Spleen (tissue), 11 donors: ENCODE data around the gene TMEM54. TPM values are rescaled to one million over a fixed set of nuclear protein-coding genes. Genes with fewer than 3 reads are reported as not detected.
"Not testable (repeated sequence)": the region's sequence is repeated elsewhere in the genome, so short reads cannot be mapped to it uniquely, and the experiment has no call there.

Experiments
- DNase-seq: peaks from one replicate; pipeline ENCODE4 v3.0.0-alpha.2; 2020
- H3K27ac ChIP-seq, 8 donors: fragments of 200-600 bp; sonication (generic) in 7 of 8; 1 replicate in 4 of 8; 2 replicates in 4 of 8; pipeline versions ENCODE4 v1.5.0 to v1.8.0; 2016 to 2021; ENCODE audit warnings: inconsistent platforms in 4 of 8, mild to moderate bottlenecking in 4 of 8, moderate library complexity in 1 of 8
- H3K27me3 ChIP-seq, 7 donors: fragments of 200-600 bp; sonication (generic) in 6 of 7; replicated peaks in 1 of 7; 1 replicate in 4 of 7; 2 replicates in 3 of 7; pipeline versions ENCODE4 v1.5.0 to v1.8.0; 2016 to 2021; ENCODE audit warnings: inconsistent platforms in 3 of 7, mild to moderate bottlenecking in 1 of 7
- H3K36me3 ChIP-seq, 6 donors: fragments of 200-600 bp; sonication (generic) in 5 of 6; 1 replicate in 4 of 6; 2 replicates in 2 of 6; pipeline versions ENCODE4 v1.5.0 to v1.8.0; 2016 to 2021; ENCODE audit warnings: inconsistent platforms in 2 of 6
- H3K4me1 ChIP-seq, 6 donors: fragments of 200-600 bp; sonication (generic) in 5 of 6; 1 replicate in 3 of 6; 2 replicates in 3 of 6; pipeline versions ENCODE4 v1.5.0 to v1.8.0; 2016 to 2021; ENCODE audit warnings: inconsistent platforms in 3 of 6
- H3K4me3 ChIP-seq, 8 donors: fragments of 200-600 bp; sonication (generic) in 7 of 8; 1 replicate in 4 of 8; 2 replicates in 4 of 8; pipeline versions ENCODE4 v1.5.0 to v1.8.0; 2016 to 2021; ENCODE audit warnings: inconsistent platforms in 4 of 8, mild to moderate bottlenecking in 4 of 8, moderate library complexity in 2 of 8
- H3K9me3 ChIP-seq, 8 donors: fragments of 200-600 bp; sonication (generic) in 7 of 8; 1 replicate in 4 of 8; 2 replicates in 4 of 8; pipeline versions ENCODE4 v1.5.0 to v1.8.0; 2016 to 2021; ENCODE audit warnings: inconsistent platforms in 4 of 8
- CTCF ChIP-seq, 11 experiments: fragments of 200-600 bp in 7 of 11; fragments of 450-650 bp in 4 of 11; sonication (generic) in 4 of 11; IDR thresholded peaks in 8 of 11; conservative IDR thresholded peaks in 3 of 11; 1 replicate in 7 of 11; 2 replicates in 4 of 11; pipeline versions ENCODE4 v1.4.0 to v1.8.0; 2016 to 2021; ENCODE audit warnings: antibody characterized with exemption in 11 of 11, inconsistent platforms in 4 of 11, mild to moderate bottlenecking in 1 of 11
- POLR2A ChIP-seq, 3 donors: fragments of 450-650 bp; IDR thresholded peaks; one replicate each; pipeline ENCODE4 v1.5.1; 2017; ENCODE audit warnings: antibody characterized with exemption in 3 of 3, mild to moderate bottlenecking in 1 of 3
- POLR2AphosphoS5 ChIP-seq, 3 donors: sonication (generic); formaldehyde crosslinking; IDR thresholded peaks; one replicate each; pipeline ENCODE4 v1.5.1; 2017; ENCODE audit warnings: antibody characterized with exemption in 3 of 3
- WGBS, 5 donors: extraction: QIAGEN DNeasy Blood & Tissue Kit in 3 of 5; methylation state at CpG; one replicate each; pipeline versions ENCODE4 v1.1.5 to v1.1.7; 2013 to 2018; 5-methylcytosine and 5-hydroxymethylcytosine counted together
- intact Hi-C: fragments of 100-400 bp; cut with DNase I; formaldehyde crosslinking; loops from one replicate; pipeline ENCODE4 v1.15.0; 2023; ENCODE audit warnings: low total_unique reads
- polyA plus RNA-seq, 3 donors: library from polyadenylated mRNA; stranded (reverse); fragments of 200-250 nt; gene quantifications; one replicate each; pipeline ENCODE4 v1.2.1, GENCODE V29; 2013
- total RNA-seq, 7 donors: library from RNA; depleted of rRNA in 3 of 7; stranded (reverse); fragments of >200 nt in 3 of 7; fragmentation: NEBNext Ultra II Directional in 4 of 7; extraction: Animal tissue kit (Norgen Biotek cat#: 25700) in 4 of 7; gene quantifications; one replicate each; pipeline versions ENCODE4 v1.1.0 to v1.2.1, GENCODE V29; 2016 to 2021
- donor health status: healthy with polysubstance abuse.
- donor health status: DM: no; HTN: no; CAD: no; lungs with moderate emphysema.
- donor health status: DM: no; HTN: no; CAD: no.
- donor health status: Bipolar disorder and iron deficiency.
- donor health status: healthy.
- donor health status: DM: no; HTN: no; CAD: no.
- donor health status: DM: yes; HTN: yes; CAD: no.

The TMEM54 gene
- total and polyA plus RNA-seq, 10 donors: 4.3 to 24.6 (median 11.5) TPM

GRCh38 chr1:32915766-32916706, 14.8 kb upstream of the TMEM54 start:
- Histone ChIP-seq H3K4me3 (no peak overlapping the region), H3K9me3 (no peaks in the 10 kb centered on the region), H3K36me3 (no peaks in the 10 kb centered on the region), H3K27ac (no peak overlapping the region), H3K4me1 (peaks cover 0 to 8% (median 0%) of the 10 kb centered on the region in 6 donors), H3K27me3 (peaks cover 0 to 51% (median 7%) of the 10 kb centered on the region in 7 donors)
- TF ChIP-seq POLR2AphosphoS5 (IDR thresholded peaks at IDR 0.05) (no peak), CTCF (IDR thresholded peaks at IDR 0.05 in 8 of 11, conservative IDR thresholded peaks at IDR 0.05 in 3 of 11) (no peak), POLR2A (IDR thresholded peaks at IDR 0.05) (no peak)
- intact Hi-C loops: no loop called here
- no peak for DNase-seq
- 82 to 95% (median 86%) methylated on average over 12 of the region's 12 CpGs for WGBS, 5 donors

DNA sequence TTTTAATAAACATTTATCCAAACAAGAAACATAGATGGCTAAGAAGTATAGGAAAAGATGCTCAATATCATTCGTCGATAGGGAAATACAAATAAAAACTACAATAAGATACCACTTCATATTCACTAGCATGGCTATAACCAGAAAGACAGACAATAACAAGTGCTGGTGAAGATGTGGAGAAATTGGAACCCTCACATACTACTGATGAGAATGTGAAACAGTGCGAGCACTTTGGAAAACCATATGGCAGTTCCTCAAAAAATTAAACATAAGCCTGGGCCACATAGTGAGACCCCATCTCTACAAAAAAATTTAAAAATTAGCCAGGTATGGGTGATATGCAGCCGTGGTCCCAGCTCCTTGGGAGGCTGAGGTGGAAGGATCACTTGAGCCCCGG, 9.1 kb upstream of the TMEM54 start:
- Histone ChIP-seq H3K36me3 (no peaks in the 10 kb centered on the region), H3K27me3 (peaks cover 0 to 20% (median 0%) of the 10 kb centered on the region in 7 donors), H3K4me1 (no peaks in the 10 kb centered on the region), H3K4me3 (no peak overlapping the region), H3K27ac (no peak overlapping the region), H3K9me3 (no peaks in the 10 kb centered on the region)
- no peak for TF ChIP-seq POLR2AphosphoS5 (IDR thresholded peaks at IDR 0.05)
- WGBS, 5 donors: 89 to 94% (median 93%) methylated on average over 5 of the region's 5 CpGs
- DNase-seq: no peak
- intact Hi-C loops: no loop called here

GRCh38 chr1:32907435-32907834, 6.2 kb upstream of the TMEM54 start:
- DNase-seq: no peak
- intact Hi-C loops: no loop called here
- TF ChIP-seq POLR2AphosphoS5 (IDR thresholded peaks at IDR 0.05): no peak
- Histone ChIP-seq H3K4me3 (no peak overlapping the region), H3K4me1 (no peaks in the 10 kb centered on the region), H3K9me3 (no peaks in the 10 kb centered on the region), H3K36me3 (no peaks in the 10 kb centered on the region), H3K27ac (no peak overlapping the region), H3K27me3 (peaks cover 0 to 25% (median 0%) of the 10 kb centered on the region in 7 donors)
- 25 to 38% (median 31%) methylated on average over 4 of the region's 4 CpGs for WGBS, 5 donors

- Histone ChIP-seq H3K27ac (no peak overlapping the region), H3K36me3 (no peaks in the 10 kb centered on the region), H3K27me3 (peaks cover 0 to 33% (median 4%) of the 10 kb centered on the region in 7 donors), H3K4me3 (no peak overlapping the region), H3K4me1 (peaks cover 0 to 5% (median 1%) of the 10 kb centered on the region in 6 donors), H3K9me3 (no peaks in the 10 kb centered on the region)
- TF ChIP-seq POLR2AphosphoS5 (IDR thresholded peaks at IDR 0.05) (no peak), CTCF (IDR thresholded peaks at IDR 0.05 in 8 of 11, conservative IDR thresholded peaks at IDR 0.05 in 3 of 11) (no peak)
- no peak for DNase-seq
- intact Hi-C loops: no loop called here
- 84 to 89% (median 85%) methylated on average over 7 of the region's 7 CpGs for WGBS, 5 donors
Measured at GRCh38 chr1:32906654-32907053, 5.5 kb upstream of the TMEM54 start.

GRCh38 chr1:32905588-32905987, 4.4 kb upstream of the TMEM54 start:
- H3K4me3 ChIP-seq, H3K9me3 ChIP-seq, DNase-seq, intact Hi-C loops, H3K27ac ChIP-seq, H3K36me3 ChIP-seq: not testable (repeated sequence)
- peaks cover 3 to 13% (median 8%) of the 10 kb centered on the region in 6 donors for H3K4me1 ChIP-seq
- peaks cover 0 to 43% (median 12%) of the 10 kb centered on the region in 7 donors for H3K27me3 ChIP-seq
- 78 to 83% (median 81%) methylated on average over 10 of the region's 10 CpGs for WGBS, 5 donors
